A673 (cell line): Measurements from ENCODE around the gene GBE1.

Source experiments
- EZH2 ChIP-seq: fragments of 200-600 bp; sonication (generic); IDR thresholded peaks from 2 replicates; pipeline ENCODE4 v1.6.1; 2017; ENCODE audit warnings: borderline replicate concordance, low read depth, mild to moderate bottlenecking, mixed read lengths, antibody characterized with exemption, low read length; ENCODE audit not compliant: poor library complexity, severe bottlenecking
- TF ChIP-seq, protein P1 (sequence below): fragments of 300-800, 200-600 bp; sonication (generic); conservative IDR thresholded peaks from 2 replicates; pipeline ENCODE4 v1.5.1; 2017; ENCODE audit warnings: low read depth, mild to moderate bottlenecking, antibody characterized with exemption, low read length, moderate library complexity, mixed read lengths

DNA sequence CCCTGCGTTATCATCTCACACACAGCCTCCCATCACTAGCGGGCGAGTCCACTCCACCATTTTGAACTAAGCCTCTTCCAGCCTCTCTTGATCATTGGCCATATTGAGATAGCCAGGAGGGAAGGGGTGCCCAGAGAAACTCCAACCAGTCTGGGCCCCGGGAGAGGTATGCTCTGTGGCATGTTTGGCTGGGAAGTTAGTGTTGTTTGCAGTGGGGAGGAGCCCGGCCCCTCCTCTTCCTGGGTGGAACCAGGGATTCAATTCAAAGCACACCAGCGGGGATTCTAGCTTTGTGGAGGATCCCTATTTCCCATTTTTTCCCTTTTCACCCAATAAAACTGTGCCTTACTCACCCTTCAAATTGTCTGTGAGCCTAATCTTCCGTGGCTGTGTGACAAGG is 71.8 kb downstream of the GBE1 start:
- TF ChIP-seq, protein P1, sequence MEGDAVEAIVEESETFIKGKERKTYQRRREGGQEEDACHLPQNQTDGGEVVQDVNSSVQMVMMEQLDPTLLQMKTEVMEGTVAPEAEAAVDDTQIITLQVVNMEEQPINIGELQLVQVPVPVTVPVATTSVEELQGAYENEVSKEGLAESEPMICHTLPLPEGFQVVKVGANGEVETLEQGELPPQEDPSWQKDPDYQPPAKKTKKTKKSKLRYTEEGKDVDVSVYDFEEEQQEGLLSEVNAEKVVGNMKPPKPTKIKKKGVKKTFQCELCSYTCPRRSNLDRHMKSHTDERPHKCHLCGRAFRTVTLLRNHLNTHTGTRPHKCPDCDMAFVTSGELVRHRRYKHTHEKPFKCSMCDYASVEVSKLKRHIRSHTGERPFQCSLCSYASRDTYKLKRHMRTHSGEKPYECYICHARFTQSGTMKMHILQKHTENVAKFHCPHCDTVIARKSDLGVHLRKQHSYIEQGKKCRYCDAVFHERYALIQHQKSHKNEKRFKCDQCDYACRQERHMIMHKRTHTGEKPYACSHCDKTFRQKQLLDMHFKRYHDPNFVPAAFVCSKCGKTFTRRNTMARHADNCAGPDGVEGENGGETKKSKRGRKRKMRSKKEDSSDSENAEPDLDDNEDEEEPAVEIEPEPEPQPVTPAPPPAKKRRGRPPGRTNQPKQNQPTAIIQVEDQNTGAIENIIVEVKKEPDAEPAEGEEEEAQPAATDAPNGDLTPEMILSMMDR = no peak
- no peak for TF ChIP-seq EZH2
